Panc1 (cell line): ENCODE data around the gene PPDPF.

Experiments used
- CTCF ChIP-seq: fragments of 450-650 bp; IDR thresholded peaks from 2 replicates; pipeline ENCODE4 v1.5.1; 2017; ENCODE audit warnings: mild to moderate bottlenecking
- POLR2AphosphoS5 ChIP-seq: IDR thresholded peaks from 2 replicates; pipeline ENCODE4 v1.6.1; 2012; ENCODE audit warnings: mild to moderate bottlenecking, low read depth, low read length, moderate library complexity
- SIN3A ChIP-seq: IDR thresholded peaks from 2 replicates; pipeline ENCODE4 v1.6.1; 2012; ENCODE audit warnings: low read depth, mild to moderate bottlenecking, low read length, moderate library complexity, borderline replicate concordance; ENCODE audit not compliant: insufficient read depth
- TCF7L2 ChIP-seq: IDR thresholded peaks from 2 replicates; pipeline ENCODE4 v1.6.1; 2011; ENCODE audit warnings: mild to moderate bottlenecking, low read depth, low read length, inconsistent platforms

DNA sequence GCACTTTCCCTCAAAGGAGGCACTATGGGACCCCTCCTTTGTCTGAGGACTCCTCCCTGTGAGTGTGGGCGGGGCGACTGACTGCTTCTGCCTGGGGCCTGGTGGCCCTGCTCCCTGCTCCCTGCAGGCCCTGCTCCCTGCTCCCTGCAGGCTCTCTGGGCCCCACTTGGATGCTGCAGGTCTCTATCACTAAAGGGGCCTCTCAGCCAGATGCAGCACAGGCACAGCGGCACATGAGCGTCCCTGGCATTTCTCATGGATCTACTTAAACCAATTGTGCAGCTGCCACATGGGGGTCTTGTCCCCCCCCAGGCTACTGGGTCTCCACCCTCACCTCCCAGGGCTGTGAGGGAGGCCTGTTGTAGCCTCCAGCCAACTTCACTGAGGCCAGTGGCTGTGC lies 29.5 kb upstream of the PPDPF start:
- TF ChIP-seq CTCF, result no peak
- TF ChIP-seq SIN3A, result no peak
- TF ChIP-seq TCF7L2, result no peak
- TF ChIP-seq POLR2AphosphoS5, result no peak
